Measurements from ENCODE around the gene GABRB3. TPM values are rescaled to one million over a fixed set of nuclear protein-coding genes. Genes with fewer than 3 reads are reported as not detected.

Gene GABRB3
- total RNA-seq, 2 experiments from 2014 or later: not detected

DNA sequence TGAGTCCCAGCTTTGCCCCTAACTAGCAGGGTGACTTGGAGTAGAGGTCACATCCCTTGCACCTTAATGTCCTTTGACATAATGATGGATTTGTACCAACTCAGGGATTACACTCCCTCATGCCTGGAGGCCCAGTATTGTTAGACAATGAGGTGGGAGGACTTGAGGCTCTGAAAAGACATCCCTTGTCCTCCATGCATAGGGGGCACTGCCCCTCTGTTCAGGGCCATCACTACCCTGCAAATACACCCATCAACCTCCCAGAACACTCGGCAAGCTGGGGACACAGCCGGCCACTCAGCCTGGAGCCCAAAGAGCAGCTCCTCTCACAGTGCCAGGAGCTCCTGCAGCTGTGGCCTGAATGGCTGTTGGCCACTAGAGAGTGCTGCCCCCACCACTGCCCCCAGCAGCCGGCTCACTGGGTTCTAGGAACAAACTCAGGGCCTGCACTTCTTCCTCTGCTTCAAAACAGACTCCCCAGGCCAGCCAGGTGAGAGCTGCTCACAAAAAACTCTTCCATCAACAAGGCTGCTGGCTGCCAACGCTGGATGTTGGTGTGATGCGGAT, 90.2 kb downstream of the GABRB3 start:
- Mint-ChIP-seq H3K27ac (no peak overlapping the region), H3K9me3 (peaks cover 17% of the 10 kb centered on the region), H3K4me3 (no peak overlapping the region), H3K4me1 (no peaks in the 10 kb centered on the region), H3K27me3 (no peaks in the 10 kb centered on the region), H3K36me3 (ENCODE audit: low read depth) (no peaks in the 10 kb centered on the region)
- DNase-seq: no peak
- ChIA-PET POLR2A (no interaction called here), CTCF (no interaction called here)

DNA sequence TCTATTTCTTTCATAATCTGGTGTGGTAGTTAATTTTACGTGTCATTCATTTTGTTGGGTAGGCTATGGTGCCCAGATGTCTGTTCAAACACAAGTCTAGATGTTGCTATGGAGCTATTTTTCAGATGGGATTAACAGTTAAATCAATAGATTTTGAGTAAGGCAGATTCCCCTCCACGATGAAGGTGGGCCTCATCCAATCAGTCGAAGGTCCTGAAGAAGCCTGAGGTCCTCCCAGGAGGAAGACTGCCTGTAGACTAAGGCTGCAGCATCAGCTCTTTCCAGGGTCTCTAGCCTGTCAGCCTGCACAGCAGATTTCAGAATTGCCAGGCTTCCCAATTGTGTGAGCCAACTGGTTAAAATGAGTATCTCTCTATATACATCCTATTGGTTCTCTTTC, 92.9 kb downstream of the GABRB3 start:
- Mint-ChIP-seq H3K4me1 (no peaks in the 10 kb centered on the region), H3K9me3 (peaks cover 21% of the 10 kb centered on the region), H3K27ac (no peak overlapping the region), H3K27me3 (no peaks in the 10 kb centered on the region), H3K36me3 (ENCODE audit: low read depth) (no peaks in the 10 kb centered on the region), H3K4me3 (no peak overlapping the region)
- ChIA-PET CTCF (no interaction called here), POLR2A (no interaction called here)
- no peak for DNase-seq

DNA sequence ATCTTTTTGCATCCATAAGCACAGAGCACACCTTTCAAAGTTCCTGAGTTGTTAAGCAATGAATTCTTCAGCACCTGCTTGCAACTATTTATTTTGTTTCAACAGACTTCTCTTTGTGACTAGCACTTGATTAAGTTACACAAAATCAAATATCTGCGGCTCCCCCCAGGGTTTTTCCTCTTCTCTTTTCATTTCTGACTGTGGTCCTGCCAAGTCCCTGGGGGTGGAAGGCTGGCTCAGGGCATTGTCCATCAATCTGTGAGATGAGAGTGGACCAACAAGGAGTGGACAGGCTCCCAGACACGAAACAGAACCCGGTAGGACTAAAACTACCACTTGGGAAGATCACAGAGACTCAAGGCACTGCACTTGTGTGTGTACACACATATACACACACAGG, 96.8 kb downstream of the GABRB3 start:
- H3K4me3 Mint-ChIP-seq: no peak overlapping the region

DNA sequence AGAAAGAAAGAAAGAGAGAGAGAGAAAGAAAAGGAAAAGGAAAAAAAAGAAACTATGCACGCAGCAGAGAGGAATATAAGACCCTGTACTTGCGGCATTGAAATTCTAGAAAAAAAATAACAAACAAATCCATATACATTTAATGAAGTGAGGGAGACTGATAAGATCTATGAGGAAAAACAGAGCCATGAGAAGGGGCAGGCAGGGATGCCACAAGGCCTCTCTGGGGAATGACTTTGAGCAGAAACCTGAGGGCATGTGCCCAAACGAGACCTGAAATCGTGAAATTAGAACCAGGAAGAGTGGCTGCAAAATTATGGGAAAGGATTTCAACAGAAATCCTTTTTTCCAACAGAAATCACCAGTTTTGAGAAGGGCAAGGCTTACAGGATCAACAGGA, 98.4 kb downstream of the GABRB3 start:
- no peak overlapping the region for H3K4me3 Mint-ChIP-seq
- H3K27me3 Mint-ChIP-seq: no peaks in the 10 kb centered on the region
- ChIA-PET POLR2A (no interaction called here), CTCF (no interaction called here)
- H3K27ac Mint-ChIP-seq: no peak overlapping the region
- H3K36me3 Mint-ChIP-seq (ENCODE audit: low read depth): no peaks in the 10 kb centered on the region
- DNase-seq: no peak
- H3K4me1 Mint-ChIP-seq: no peaks in the 10 kb centered on the region
- H3K9me3 Mint-ChIP-seq: peaks cover 27% of the 10 kb centered on the region

More for the DNA sequence above, 96.8 kb downstream of the GABRB3 start:
- Mint-ChIP-seq H3K36me3 (ENCODE audit: low read depth) (no peaks in the 10 kb centered on the region), H3K27ac (no peak overlapping the region), H3K9me3 (peaks cover 24% of the 10 kb centered on the region), H3K4me1 (no peaks in the 10 kb centered on the region), H3K27me3 (no peaks in the 10 kb centered on the region)
- no peak for DNase-seq
- ChIA-PET POLR2A (no interaction called here), CTCF (no interaction called here)

DNA sequence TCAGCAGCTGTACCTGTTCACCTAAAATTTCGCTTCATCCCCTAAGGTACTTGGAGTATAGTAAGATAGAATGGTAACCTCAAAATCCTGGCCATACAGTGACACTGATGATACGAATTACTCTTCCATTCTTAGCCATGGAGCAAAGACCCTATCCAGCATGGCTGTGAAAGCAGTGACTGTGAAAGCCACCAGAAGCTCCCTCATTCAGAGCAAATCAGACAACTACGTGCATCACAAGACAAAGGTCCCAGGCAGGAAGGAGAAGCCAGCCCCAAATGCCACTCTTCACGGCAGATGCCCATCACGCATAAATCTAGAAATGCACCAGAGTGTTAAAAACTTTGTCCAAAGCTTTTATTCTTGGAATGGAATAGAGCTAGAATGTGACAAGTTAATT, 99.4 kb downstream of the GABRB3 start:
- no peak for DNase-seq
- Mint-ChIP-seq H3K4me3 (no peak overlapping the region), H3K9me3 (peaks cover 26% of the 10 kb centered on the region), H3K36me3 (ENCODE audit: low read depth) (no peaks in the 10 kb centered on the region), H3K4me1 (no peaks in the 10 kb centered on the region), H3K27me3 (no peaks in the 10 kb centered on the region), H3K27ac (no peak overlapping the region)
- CTCF ChIA-PET: no interaction called here
- POLR2A ChIA-PET: no interaction called here

DNA sequence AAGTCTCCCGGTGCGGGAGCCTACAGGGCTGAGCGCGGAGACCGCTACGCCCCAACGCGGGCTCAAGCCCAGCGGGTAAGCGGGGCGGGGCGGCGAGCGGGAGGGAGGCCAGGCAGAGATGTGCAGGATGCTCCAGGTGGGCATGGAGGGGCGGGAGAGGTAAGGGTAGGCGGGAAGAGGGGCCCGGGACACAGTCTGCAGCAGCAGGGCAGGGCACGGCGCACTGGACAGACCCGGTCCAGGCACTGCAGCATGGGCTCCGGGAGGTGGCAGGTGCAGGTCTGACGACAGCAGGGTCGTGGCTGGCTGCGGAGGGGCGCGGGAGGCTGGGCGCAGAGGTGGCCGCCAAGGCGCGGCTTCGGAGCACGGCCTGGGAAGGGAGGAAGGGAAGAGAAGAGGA, 102.8 kb downstream of the GABRB3 start:
- H3K27me3 Mint-ChIP-seq: no peaks in the 10 kb centered on the region
- no peak for DNase-seq
- ChIA-PET CTCF (no interaction called here), POLR2A (no interaction called here)
- H3K9me3 Mint-ChIP-seq: peaks cover 23% of the 10 kb centered on the region
- H3K4me3 Mint-ChIP-seq: no peak overlapping the region
- H3K27ac Mint-ChIP-seq: no peak overlapping the region
- H3K36me3 Mint-ChIP-seq (ENCODE audit: low read depth): no peaks in the 10 kb centered on the region
- H3K4me1 Mint-ChIP-seq: no peaks in the 10 kb centered on the region

DNA sequence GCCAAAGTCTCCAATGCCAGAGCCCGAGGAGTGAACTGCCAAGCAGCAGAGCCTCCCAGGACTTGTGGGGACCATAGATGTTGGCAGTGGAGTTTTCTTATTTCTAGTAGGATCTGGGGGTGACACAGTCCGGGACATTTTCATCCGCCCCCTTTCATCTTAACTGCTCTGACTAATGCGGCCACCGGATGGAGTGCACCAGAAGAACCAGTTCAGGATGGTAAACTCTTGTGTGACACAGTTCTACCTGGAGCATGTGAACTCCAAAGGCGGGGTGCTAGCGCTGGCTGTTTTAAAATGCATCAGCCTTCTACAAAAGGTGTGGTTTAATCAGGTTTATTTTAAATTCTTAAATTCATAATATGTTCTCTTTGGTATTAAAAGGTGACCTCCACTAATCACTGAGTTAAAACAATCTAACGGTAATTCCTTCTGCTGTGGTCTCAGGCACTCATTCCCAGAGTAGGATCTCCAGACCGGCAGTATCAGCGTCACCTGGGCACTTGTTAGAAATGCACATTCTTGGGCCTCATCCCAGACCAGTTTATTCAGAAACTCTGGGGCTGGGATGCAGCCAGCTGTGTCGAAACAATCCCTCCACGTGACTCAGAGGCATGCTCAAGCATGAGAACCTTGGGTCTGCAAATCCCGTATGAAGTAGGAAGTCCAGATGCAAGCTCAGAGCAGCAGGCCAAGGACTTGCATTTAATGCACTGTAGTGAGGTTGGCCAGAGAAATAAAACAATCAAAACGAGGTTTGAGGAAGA, 105.5 kb downstream of the GABRB3 start:
- Mint-ChIP-seq H3K27me3 (no peaks in the 10 kb centered on the region), H3K27ac (no peak overlapping the region), H3K4me1 (no peaks in the 10 kb centered on the region), H3K9me3 (peaks cover 19% of the 10 kb centered on the region), H3K4me3 (no peak overlapping the region), H3K36me3 (ENCODE audit: low read depth) (no peaks in the 10 kb centered on the region)
- CTCF ChIA-PET: no interaction called here
- DNase-seq: no peak
- POLR2A ChIA-PET: no interaction called here

DNA sequence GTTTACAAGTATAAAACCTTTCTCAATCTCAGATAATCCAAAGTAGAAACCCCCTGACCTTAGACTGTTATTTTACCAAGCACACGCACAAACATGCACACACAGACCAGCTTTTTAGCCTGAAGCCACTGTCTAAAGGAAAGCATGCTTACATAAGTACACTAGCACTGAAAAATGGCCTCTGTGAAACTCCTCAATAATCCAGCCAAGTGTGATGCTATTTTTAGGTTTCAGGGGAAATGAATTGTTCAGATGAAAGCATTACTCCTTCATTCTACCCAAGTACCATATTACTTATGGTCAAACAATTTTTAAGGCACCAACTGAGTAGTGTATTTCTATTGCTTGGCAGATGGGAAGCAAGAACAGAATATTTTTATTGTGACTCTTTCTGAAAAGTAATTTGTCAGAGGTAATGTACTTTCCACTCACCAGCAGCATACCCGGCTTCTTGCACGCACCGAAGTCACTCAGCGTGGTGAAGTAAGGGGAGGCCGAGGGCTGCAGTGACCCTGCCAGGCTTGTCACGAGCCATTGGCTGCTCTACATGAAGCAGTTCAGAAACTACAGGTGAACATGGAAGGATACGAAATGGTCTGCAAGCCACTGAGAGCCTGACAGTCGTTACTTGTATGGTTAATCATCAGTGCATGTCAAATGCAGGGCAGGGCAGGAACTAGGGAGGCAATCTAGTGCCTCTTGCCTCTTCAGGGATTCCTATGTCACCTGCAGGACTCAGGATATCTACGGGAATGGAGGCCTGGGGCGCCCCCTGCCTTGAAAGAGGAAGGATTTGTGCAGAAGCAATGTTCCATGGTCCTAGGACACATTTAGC, 106.7 kb downstream of the GABRB3 start:
- DNase-seq: no peak
- POLR2A ChIA-PET: no interaction called here
- Mint-ChIP-seq H3K27me3 (no peaks in the 10 kb centered on the region), H3K27ac (no peak overlapping the region), H3K9me3 (peaks cover 11% of the 10 kb centered on the region), H3K4me1 (no peaks in the 10 kb centered on the region), H3K36me3 (ENCODE audit: low read depth) (no peaks in the 10 kb centered on the region), H3K4me3 (no peak overlapping the region)
- CTCF ChIA-PET: no interaction called here

DNA sequence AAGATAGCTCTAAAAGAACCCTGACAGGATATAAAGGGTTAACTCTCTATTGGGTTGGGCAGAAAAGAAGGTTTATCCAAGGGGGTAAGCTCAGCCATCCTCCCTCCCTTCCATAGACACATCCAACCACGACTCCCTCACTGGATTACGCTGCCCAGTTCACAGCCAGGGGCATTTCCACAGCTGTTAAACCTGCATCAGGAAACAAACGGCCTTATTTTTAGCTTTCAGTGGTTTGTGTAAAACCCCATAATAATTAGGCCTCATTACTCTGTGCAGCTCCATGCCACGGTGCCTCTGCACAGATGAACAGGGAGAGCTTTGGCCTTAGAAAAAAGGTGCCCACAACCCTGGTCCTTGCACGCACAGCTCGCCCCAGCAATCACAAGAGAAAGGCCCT, 110.6 kb downstream of the GABRB3 start:
- Mint-ChIP-seq H3K36me3 (ENCODE audit: low read depth) (no peaks in the 10 kb centered on the region), H3K9me3 (peaks cover 8% of the 10 kb centered on the region), H3K27ac (no peak overlapping the region), H3K4me3 (no peak overlapping the region), H3K4me1 (no peaks in the 10 kb centered on the region), H3K27me3 (no peaks in the 10 kb centered on the region)
- no peak for DNase-seq
- POLR2A ChIA-PET: no interaction called here
- CTCF ChIA-PET: no interaction called here

DNA sequence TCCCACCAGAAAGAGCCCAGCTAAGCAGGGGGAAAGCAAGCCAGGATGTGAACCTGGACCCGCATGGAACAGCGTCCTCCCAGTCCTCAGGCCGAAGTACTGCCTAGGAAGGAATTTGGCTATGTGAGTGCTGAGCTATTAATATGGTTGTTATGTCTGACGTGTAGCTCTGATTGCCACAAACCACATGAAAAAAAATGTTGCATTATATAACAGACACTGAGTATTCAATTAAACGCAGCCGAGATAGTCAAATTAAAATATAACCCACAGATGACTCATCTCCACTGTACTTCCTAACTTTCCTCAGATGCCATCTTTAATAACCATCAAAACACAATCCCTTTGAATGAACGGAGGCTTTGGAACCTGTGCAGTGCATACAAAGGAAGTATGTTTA, 111.1 kb downstream of the GABRB3 start:
- ChIA-PET CTCF (no interaction called here), POLR2A (no interaction called here)
- Mint-ChIP-seq H3K9me3 (peaks cover 8% of the 10 kb centered on the region), H3K27me3 (no peaks in the 10 kb centered on the region), H3K4me3 (no peak overlapping the region), H3K36me3 (ENCODE audit: low read depth) (no peaks in the 10 kb centered on the region), H3K4me1 (no peaks in the 10 kb centered on the region), H3K27ac (no peak overlapping the region)
- no peak for DNase-seq

DNA sequence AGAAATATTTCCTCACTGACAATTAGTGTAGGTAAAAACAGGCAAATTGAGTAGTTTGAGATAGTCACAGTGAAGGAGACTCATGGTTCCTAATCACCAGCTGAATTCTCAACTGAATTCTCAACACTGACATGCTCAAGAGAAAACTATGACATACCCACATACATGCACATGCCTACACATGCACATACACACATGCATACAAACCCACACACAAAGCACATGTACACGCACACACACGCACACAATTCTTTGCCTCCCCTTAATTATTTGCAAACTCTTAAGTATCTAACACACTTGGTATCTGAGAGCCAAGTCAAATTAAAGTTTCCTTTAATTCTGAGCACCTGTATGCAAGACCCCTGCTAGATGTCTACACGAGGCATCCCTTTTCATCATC, 111.8 kb downstream of the GABRB3 start:
- no peaks in the 10 kb centered on the region for H3K4me1 Mint-ChIP-seq
- H3K4me3 Mint-ChIP-seq: no peak overlapping the region
- CTCF ChIA-PET: no interaction called here
- H3K9me3 Mint-ChIP-seq: peaks cover 8% of the 10 kb centered on the region
- no peak for DNase-seq
- POLR2A ChIA-PET: no interaction called here
- no peaks in the 10 kb centered on the region for H3K36me3 Mint-ChIP-seq (ENCODE audit: low read depth)
- no peak overlapping the region for H3K27ac Mint-ChIP-seq
- no peaks in the 10 kb centered on the region for H3K27me3 Mint-ChIP-seq

DNA sequence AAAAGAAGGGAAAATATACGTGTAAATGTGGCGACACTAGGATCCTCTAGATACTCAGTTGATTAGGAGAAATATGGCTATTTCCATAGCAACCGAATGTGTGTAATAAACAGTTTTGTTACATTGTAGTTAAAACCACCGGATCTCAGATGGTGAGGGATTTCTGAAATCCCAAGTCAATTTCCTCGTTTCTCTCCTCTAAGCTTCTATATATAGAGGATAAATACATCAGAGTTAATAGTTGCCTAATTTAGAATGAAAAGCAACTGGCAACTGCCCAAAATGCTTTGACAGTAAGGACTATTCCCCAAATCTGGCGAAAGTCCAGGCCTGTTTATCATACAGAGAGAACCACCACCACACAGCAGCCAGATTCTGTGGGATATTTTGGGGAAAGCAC, 112.6 kb downstream of the GABRB3 start:
- ChIA-PET POLR2A (no interaction called here), CTCF (no interaction called here)
- no peak overlapping the region for H3K4me3 Mint-ChIP-seq
- no peak overlapping the region for H3K27ac Mint-ChIP-seq
- H3K9me3 Mint-ChIP-seq: peaks cover 9% of the 10 kb centered on the region
- H3K27me3 Mint-ChIP-seq: no peaks in the 10 kb centered on the region
- H3K36me3 Mint-ChIP-seq (ENCODE audit: low read depth): no peaks in the 10 kb centered on the region
- H3K4me1 Mint-ChIP-seq: no peaks in the 10 kb centered on the region
- no peak for DNase-seq

DNA sequence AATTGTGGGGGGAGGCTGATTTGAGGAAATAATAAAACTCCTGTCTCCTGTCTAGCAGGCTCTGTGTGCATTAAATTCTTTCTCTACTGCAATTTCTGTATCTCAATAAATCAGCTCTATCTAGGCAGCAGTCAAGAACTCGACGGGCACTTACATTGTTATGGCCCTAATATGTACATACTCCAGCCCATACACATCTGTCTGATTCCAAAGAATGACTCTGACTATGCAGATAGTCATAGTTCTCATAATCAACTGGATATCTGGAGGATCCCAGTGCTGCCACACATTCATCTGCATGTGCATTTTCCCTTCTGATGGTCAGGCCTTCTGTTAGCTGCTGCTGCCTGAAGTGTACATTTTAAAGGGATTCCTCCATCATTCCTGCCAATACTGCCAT, 114.6 kb downstream of the GABRB3 start:
- Mint-ChIP-seq H3K36me3 (ENCODE audit: low read depth) (no peaks in the 10 kb centered on the region), H3K9me3 (peaks cover 6% of the 10 kb centered on the region), H3K27ac (no peak overlapping the region), H3K4me1 (no peaks in the 10 kb centered on the region), H3K4me3 (no peak overlapping the region), H3K27me3 (no peaks in the 10 kb centered on the region)
- ChIA-PET CTCF (no interaction called here), POLR2A (no interaction called here)
- no peak for DNase-seq

DNA sequence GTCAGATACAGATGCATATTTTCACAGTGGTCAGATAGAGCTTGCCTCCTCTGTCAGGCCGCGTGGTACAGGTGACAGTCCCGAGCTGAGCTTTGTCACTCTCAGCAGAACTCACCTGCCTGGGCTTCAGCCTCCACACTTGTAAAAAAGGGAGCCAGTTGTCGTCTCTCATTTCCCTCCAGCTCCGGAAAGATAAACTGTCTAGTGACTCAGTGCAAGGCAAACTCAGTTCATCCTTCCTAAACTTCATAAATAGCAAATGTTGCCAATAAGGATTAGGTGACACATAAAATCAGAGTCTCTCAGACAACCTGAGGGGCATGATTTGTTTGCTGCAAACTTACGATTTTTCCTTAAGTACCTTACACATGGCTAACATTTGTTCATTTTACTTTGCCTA, 116.8 kb downstream of the GABRB3 start:
- H3K4me1 Mint-ChIP-seq: no peaks in the 10 kb centered on the region
- no peaks in the 10 kb centered on the region for H3K36me3 Mint-ChIP-seq (ENCODE audit: low read depth)
- H3K9me3 Mint-ChIP-seq: peaks cover 12% of the 10 kb centered on the region
- H3K27me3 Mint-ChIP-seq: no peaks in the 10 kb centered on the region
- no peak overlapping the region for H3K4me3 Mint-ChIP-seq
- POLR2A ChIA-PET: no interaction called here
- CTCF ChIA-PET: no interaction called here
- H3K27ac Mint-ChIP-seq: no peak overlapping the region
- DNase-seq: no peak
